Measurements from ENCODE around the gene COL20A1. TPM values are rescaled to one million over a fixed set of nuclear protein-coding genes. Genes with fewer than 3 reads are reported as not detected.

Gene COL20A1
- total RNA-seq, 1 donor from 2014 or later = 0.17 TPM

- intact Hi-C loops (cut with micrococcal nuclease) = no loop called here
These were observed 31.8 kb upstream of the COL20A1 start for GRCh38 chr20:63261060-63261794.

- intact Hi-C loops (cut with micrococcal nuclease) = no loop called here
These were observed 31.0 kb upstream of the COL20A1 start for GRCh38 chr20:63261795-63262528.

- intact Hi-C loops (cut with micrococcal nuclease) = no loop called here
These were observed 30.1 kb upstream of the COL20A1 start for GRCh38 chr20:63262836-63263235.

GRCh38 chr20:63264000-63264399, 29.0 kb upstream of the COL20A1 start:
- intact Hi-C loops (cut with micrococcal nuclease) = no loop called here

GRCh38 chr20:63264519-63264918, 28.5 kb upstream of the COL20A1 start:
- intact Hi-C loops (cut with micrococcal nuclease) = no loop called here

GRCh38 chr20:63265891-63266515, 27.0 kb upstream of the COL20A1 start:
- intact Hi-C loops (cut with micrococcal nuclease) = no loop called here

GRCh38 chr20:63267691-63268090, 25.3 kb upstream of the COL20A1 start:
- intact Hi-C loops (cut with micrococcal nuclease) = no loop called here

GRCh38 chr20:63268256-63268655, 24.7 kb upstream of the COL20A1 start:
- intact Hi-C loops (cut with micrococcal nuclease) = no loop called here

GRCh38 chr20:63268671-63269439, 24.1 kb upstream of the COL20A1 start:
- intact Hi-C loops (cut with micrococcal nuclease) = no loop called here

- intact Hi-C loops (cut with micrococcal nuclease) = no loop called here
These were observed 23.3 kb upstream of the COL20A1 start for GRCh38 chr20:63269724-63270123.

GRCh38 chr20:63270606-63271325, 22.2 kb upstream of the COL20A1 start:
- intact Hi-C loops (cut with micrococcal nuclease) = no loop called here

GRCh38 chr20:63272105-63273058, 20.6 kb upstream of the COL20A1 start, which contains the start of gene ARFGAP1:
Gene ARFGAP1, plus strand, starts transcription at chr20:63272813. Its CDS starts 2,768 bp downstream, at chr20:63275581.
- intact Hi-C loops (cut with micrococcal nuclease) = loop anchor here (1.0 kb wide), 1 partner anchor 56 kb away; the partner anchor contains the start of gene YTHDF1

- intact Hi-C loops (cut with micrococcal nuclease) = no loop called here
These were observed 19.9 kb upstream of the COL20A1 start for GRCh38 chr20:63273059-63273579.

GRCh38 chr20:63273635-63274380, 19.2 kb upstream of the COL20A1 start:
- intact Hi-C loops (cut with micrococcal nuclease) = no loop called here

- intact Hi-C loops (cut with micrococcal nuclease) = no loop called here
These were observed 18.4 kb upstream of the COL20A1 start for GRCh38 chr20:63274381-63275228.

GRCh38 chr20:63275825-63276224, 17.2 kb upstream of the COL20A1 start:
- intact Hi-C loops (cut with micrococcal nuclease) = no loop called here

GRCh38 chr20:63276956-63277355, 16.0 kb upstream of the COL20A1 start:
- intact Hi-C loops (cut with micrococcal nuclease) = no loop called here

All from T-helper 1 cell treated with Interleukin-12 subunit alpha and Interleukin-12 subunit beta and Interleukin-4 antibody, amounts not matched to agents 30 ng/mL and 1 ng/mL, for 36 hours (primary cell).